Psoas muscle (tissue), 8 donors: Measurements from ENCODE around the gene DIAPH1. TPM values are rescaled to one million over a fixed set of nuclear protein-coding genes. Genes with fewer than 3 reads are reported as not detected.

Experiments used
- ATAC-seq, 4 donors: fragments of 200-7000 bp; cut with Tn5 transposase; one replicate each; pipeline ENCODE4 v1.9.1; 2020; ENCODE audit warnings: moderate library complexity in 3 of 4, mild to moderate bottlenecking in 2 of 4
- DNase-seq, 2 donors: peaks; one replicate each; pipeline ENCODE4 v3.0.0-alpha.2; 2020
- H3K27ac ChIP-seq: fragments of 200-600 bp; one replicate; pipeline ENCODE4 v1.8.0; 2022
- H3K27me3 ChIP-seq, 3 donors: fragments of 200-600 bp in 1 of 3; one replicate each; pipeline versions ENCODE4 v1.6.1 to v1.8.0; 2013 to 2022; ENCODE audit warnings: low read length in 2 of 3, mild to moderate bottlenecking in 2 of 3, moderate library complexity in 1 of 3; ENCODE audit not compliant: insufficient read depth in 3 of 3
- H3K36me3 ChIP-seq, 2 donors: fragments of 200-600 bp in 1 of 2; one replicate each; pipeline versions ENCODE4 v1.6.1 to v1.8.0; 2013 to 2022; ENCODE audit warnings: low read depth in 1 of 2, mild to moderate bottlenecking in 1 of 2, moderate library complexity in 1 of 2; ENCODE audit not compliant: insufficient read depth in 1 of 2
- H3K4me1 ChIP-seq: fragments of 200-600 bp; one replicate; pipeline ENCODE4 v1.8.0; 2022
- H3K4me3 ChIP-seq: fragments of 200-600 bp; one replicate; pipeline ENCODE4 v1.8.0; 2022; ENCODE audit warnings: mild to moderate bottlenecking
- H3K9me3 ChIP-seq: fragments of 200-600 bp; one replicate; pipeline ENCODE4 v1.8.0; 2022
- CTCF ChIP-seq: fragments of 200-600 bp; IDR thresholded peaks from one replicate; pipeline ENCODE4 v1.8.0; 2022; ENCODE audit warnings: antibody characterized with exemption
- WGBS, 3 donors: extraction: QIAGEN DNeasy Blood & Tissue Kit; methylation state at CpG; one replicate each; pipeline versions ENCODE4 v1.1.6 to v1.1.7; 2013; 5-methylcytosine and 5-hydroxymethylcytosine counted together
- intact Hi-C, 2 donors: fragments of 100-400 bp; cut with DNase I; formaldehyde crosslinking; loops; one replicate each; pipeline versions ENCODE4 v1.11.0 to v1.14.2; 2022
- polyA plus RNA-seq, 3 donors: library from polyadenylated mRNA; stranded (reverse); fragments of 200-250 nt; gene quantifications; one replicate each; pipeline ENCODE4 v1.2.3, GENCODE V29; 2013
- total RNA-seq, 4 donors: library from RNA; stranded (reverse); fragmentation: NEBNext Ultra II Directional in 2 of 4; extraction: Animal tissue kit (Norgen Biotek cat#: 25700) in 2 of 4; gene quantifications; one replicate each; pipeline versions ENCODE4 v1.2.1 to v1.2.4, GENCODE V29; 2021 to 2023
- donor health status: healthy with polysubstance abuse.
- donor health status: DM: no; HTN: no; CAD: no; lungs with moderate emphysema.
- donor health status: Bipolar disorder and iron deficiency.
- donor health status: healthy.
- donor health status: DM: yes; HTN: yes; CAD: no.
- donor health status: DM: no; HTN: no; CAD: no.
- donor health status: DM: no; HTN: no; CAD: no.
- donor health status: DM: yes; HTN: yes; CAD: no.

DIAPH1 gene
- total and polyA plus RNA-seq, 7 donors: 93.1 to 217 (median 137) TPM

- Histone ChIP-seq H3K9me3 (no peaks in the 10 kb centered on the region), H3K36me3 (peaks cover 0 to 5% of the 10 kb centered on the region in 2 donors), H3K4me3 (no peak overlapping the region), H3K27ac (no peak overlapping the region), H3K27me3 (no peaks in the 10 kb centered on the region), H3K4me1 (peaks cover 3% of the 10 kb centered on the region)
- TF ChIP-seq CTCF: no peak
- ATAC-seq (no peak), DNase-seq (no peak)
- 76 to 83% (median 83%) methylated on average over 7 of the region's 7 CpGs for WGBS, 3 donors
- intact Hi-C loops: no loop called here
Observed at GRCh38 chr5:141501761-141502160, 117.0 kb downstream of the DIAPH1 start.

DNA sequence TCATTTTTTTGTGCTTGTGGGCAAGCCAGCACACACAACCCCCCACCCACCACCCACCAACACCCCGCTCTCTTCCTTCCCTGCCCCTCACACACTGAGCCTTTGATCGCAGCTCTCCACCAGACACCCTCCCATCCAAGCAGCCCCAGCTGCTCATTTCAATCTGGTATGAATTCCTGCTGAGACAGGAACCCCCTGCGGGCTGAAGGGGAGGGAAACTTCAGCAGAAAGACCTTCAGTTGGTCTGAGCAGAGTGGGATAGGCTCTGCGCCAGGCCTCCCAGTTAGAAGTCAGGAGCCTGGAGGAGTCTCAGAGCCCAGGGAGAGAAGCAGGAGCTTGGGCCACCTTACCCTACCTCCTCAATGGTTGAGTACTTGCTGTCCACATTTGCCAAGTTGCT, 122.8 kb downstream of the DIAPH1 start:
- H3K27ac ChIP-seq: no peak overlapping the region
- peaks cover 0 to 10% of the 10 kb centered on the region in 2 donors for H3K36me3 ChIP-seq
- ATAC-seq (no peak), DNase-seq (no peak)
- no peaks in the 10 kb centered on the region for H3K9me3 ChIP-seq
- H3K4me1 ChIP-seq: no peaks in the 10 kb centered on the region
- no peak overlapping the region for H3K4me3 ChIP-seq
- WGBS, 3 donors: 66 to 77% (median 68%) methylated on average over 4 of the region's 4 CpGs
- peaks cover 0 to 5% (median 0%) of the 10 kb centered on the region in 3 donors for H3K27me3 ChIP-seq
- no peak for TF ChIP-seq CTCF
- intact Hi-C loops: no loop called here

DNA sequence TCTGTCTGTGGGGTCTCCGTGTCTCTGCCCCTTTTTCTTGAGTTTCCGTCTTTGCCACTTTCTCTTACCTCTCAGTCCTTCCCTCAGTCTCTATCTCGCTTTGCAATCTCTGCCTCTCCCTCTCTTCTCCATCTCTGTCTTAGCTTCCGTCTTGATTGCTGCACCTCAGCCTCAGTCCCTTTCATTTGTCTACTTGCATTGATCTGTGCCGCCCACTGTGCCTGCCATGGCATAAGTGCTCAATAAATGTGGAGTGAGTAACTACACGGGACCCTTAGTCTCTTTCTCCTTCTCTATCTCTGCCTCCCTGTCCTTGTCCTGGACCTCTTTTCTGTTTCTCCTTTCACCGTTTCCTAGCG, 123.4 kb downstream of the DIAPH1 start:
- no peaks in the 10 kb centered on the region for H3K4me1 ChIP-seq
- 77 to 92% (median 81%) methylated on average over 8 of the region's 8 CpGs for WGBS, 3 donors
- intact Hi-C loops: no loop called here
- DNase-seq: no peak
- no peak overlapping the region for H3K27ac ChIP-seq
- H3K9me3 ChIP-seq: no peaks in the 10 kb centered on the region
- no peak overlapping the region for H3K4me3 ChIP-seq
- H3K27me3 ChIP-seq: peaks cover 0 to 5% (median 0%) of the 10 kb centered on the region in 3 donors
- ATAC-seq: no peak
- H3K36me3 ChIP-seq: peaks cover 0 to 10% of the 10 kb centered on the region in 2 donors
- no peak for TF ChIP-seq CTCF

DNA sequence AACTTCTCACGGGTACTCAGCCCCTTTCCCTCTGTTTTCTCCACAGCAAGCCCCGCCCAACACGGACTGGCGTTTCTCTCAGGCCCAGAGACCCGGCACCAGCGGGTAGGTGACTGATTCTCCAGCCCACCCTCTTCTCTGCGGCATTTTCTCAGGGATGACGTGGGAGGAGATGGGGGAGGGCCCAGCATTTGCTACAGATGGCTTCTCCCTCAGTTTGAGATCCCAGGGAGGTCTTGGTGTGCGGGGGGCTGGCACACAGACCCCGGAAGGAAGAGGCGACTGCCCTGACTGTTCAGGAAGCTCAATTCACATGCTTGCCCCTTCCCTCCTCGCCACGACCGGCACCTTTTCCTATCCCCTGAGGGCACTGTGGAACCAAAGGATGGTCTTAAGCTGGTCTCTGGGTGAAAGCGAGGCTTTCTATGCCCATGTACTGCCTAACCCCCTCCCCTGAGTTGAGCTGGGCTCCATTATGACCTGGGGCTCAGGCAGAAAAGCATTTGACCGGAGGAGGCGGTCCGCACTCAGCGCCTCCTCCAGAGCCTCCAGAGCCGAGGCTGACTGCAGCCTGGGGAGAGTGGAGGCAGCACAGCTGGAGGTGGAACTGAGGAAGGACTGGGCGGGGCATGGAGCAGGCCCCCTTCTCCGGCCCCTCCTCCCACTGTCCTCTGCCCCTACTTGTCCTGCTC, 123.9 kb downstream of the DIAPH1 start:
- DNase-seq (no peak), ATAC-seq (no peak)
- intact Hi-C loops: no loop called here
- Histone ChIP-seq H3K27ac (no peak overlapping the region), H3K4me3 (no peak overlapping the region), H3K4me1 (no peaks in the 10 kb centered on the region), H3K36me3 (peaks cover 0 to 15% of the 10 kb centered on the region in 2 donors), H3K27me3 (peaks cover 0 to 5% (median 0%) of the 10 kb centered on the region in 3 donors), H3K9me3 (no peaks in the 10 kb centered on the region)
- TF ChIP-seq CTCF: no peak
- WGBS, 3 donors: 58 to 70% (median 64%) methylated on average over 20 to 22 of the region's 22 CpGs
